AG04449 (cell line): ENCODE results near the gene IQCE.

Experiments
- CTCF ChIA-PET: fragments of 350-600 bp; formaldehyde crosslinking; extraction: SDS; loops from one replicate; lab custom pipeline; 2021; ENCODE audit warnings: antibody characterized with exemption; lab: Yijun Ruan, JAX
- POLR2A ChIA-PET: fragments of 400-600, 350-600 bp; formaldehyde crosslinking; extraction: SDS; loops from one replicate; lab custom pipeline; 2020; ENCODE audit warnings: antibody characterized with exemption, inconsistent platforms; lab: Yijun Ruan, JAX
- DNase-seq: peaks from one replicate; pipeline ENCODE4 v3.0.0-alpha.2; 2010; ENCODE audit warnings: low read depth, low spot score
- H3K4me3 ChIP-seq: 2 replicates; pipeline ENCODE4 v1.5.1; 2011; ENCODE audit warnings: low read depth, mild to moderate bottlenecking, control low read depth, low read length
- TF ChIP-seq, protein P1 (sequence below): IDR thresholded peaks from one replicate; pipeline ENCODE4 v1.5.1; 2011; ENCODE audit warnings: mild to moderate bottlenecking, moderate library complexity, low read length, control low read depth, inconsistent platforms; ENCODE audit not compliant: insufficient read depth; ENCODE audit errors: missing control alignments

The IQCE gene

DNA sequence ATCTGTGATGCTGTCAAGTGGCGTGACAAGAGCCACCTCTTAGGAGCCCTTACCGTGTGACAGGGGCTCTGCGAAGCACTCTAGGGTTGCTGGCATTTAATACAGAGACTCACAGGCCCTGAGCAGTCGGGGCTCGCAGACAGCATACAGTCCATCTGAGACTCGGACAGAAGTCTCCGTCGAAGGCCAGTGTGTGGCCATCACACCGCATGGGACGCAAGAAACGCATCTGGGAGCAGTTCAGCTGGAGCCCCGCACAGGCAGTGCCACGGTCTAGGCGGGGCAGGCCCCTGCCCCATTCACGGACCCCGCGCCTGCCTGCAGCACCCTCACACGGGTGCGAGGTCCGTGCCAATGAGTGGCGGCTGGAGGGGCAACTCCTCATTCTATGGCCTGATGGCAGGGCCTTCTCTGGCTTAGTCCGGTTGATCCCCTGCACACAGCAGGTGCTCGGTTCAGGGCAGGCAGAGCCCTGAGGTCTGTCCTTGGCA, 33.6 kb downstream of the IQCE start:
- TF ChIP-seq, protein P1, sequence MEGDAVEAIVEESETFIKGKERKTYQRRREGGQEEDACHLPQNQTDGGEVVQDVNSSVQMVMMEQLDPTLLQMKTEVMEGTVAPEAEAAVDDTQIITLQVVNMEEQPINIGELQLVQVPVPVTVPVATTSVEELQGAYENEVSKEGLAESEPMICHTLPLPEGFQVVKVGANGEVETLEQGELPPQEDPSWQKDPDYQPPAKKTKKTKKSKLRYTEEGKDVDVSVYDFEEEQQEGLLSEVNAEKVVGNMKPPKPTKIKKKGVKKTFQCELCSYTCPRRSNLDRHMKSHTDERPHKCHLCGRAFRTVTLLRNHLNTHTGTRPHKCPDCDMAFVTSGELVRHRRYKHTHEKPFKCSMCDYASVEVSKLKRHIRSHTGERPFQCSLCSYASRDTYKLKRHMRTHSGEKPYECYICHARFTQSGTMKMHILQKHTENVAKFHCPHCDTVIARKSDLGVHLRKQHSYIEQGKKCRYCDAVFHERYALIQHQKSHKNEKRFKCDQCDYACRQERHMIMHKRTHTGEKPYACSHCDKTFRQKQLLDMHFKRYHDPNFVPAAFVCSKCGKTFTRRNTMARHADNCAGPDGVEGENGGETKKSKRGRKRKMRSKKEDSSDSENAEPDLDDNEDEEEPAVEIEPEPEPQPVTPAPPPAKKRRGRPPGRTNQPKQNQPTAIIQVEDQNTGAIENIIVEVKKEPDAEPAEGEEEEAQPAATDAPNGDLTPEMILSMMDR: no peak
- no peak overlapping the region for H3K4me3 ChIP-seq
- no peak for DNase-seq
- ChIA-PET POLR2A (no interaction called here), CTCF (interaction anchor here (1.2 kb wide), 1 partner anchor 141 kb away, joined by 3 read pairs; no protein-coding TSS in a partner anchor)

DNA sequence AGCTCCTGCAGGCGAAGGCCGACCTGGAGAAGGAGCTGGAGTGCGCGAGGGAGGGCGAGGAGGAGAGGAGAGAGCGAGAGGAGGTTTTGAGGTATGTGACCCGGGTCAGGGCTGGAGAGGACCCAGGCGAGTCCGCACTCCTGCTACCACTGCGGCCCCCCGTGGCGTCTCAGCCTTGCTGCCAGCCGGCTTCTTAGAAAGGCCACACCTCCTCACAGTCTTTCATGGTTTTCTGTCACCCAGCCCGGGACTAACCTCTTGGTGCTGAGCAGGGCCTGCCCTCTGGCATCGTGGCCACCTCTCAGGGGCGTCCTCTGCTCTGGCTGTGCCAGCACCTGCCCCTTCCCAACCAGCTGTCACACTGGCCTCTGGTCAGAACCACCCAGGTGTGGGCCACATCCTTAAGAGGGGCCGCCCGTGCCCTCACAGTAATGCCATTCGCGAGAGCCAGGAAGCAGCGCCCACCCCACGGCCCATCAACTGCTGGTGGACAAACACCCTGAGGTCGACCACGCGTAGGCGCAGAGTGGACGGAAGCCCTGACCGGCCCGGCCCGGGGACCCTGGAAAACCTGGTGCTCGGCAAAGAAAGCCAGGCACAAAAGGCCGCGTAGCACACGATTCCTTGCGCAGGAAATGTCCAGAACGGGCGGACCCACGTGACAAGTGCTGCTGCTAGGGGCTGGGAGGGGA, 34.4 kb downstream of the IQCE start:
- no peak for DNase-seq
- ChIA-PET POLR2A (no interaction called here), CTCF (no interaction called here)
- no peak overlapping the region for H3K4me3 ChIP-seq
- TF ChIP-seq, protein P1: no peak

DNA sequence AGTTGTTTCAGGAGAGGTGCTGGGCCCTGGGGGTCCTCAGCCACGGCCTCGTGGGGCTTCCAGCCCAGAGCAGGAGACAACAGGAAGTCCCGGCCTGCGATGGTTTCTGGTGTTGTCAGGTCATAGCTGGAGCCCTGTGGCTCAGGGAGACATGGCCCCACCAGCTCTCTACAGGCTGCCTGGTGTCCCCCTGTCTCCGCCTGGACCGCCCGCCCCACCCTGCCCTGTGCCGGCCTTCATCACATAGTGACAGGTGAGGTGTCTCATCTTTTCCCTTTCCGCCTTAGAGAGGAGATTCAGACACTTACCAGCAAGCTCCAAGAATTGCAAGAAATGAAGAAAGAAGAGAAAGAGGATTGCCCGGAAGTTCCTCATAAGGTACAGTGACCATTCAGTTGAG, 35.8 kb downstream of the IQCE start:
- DNase-seq: no peak
- TF ChIP-seq, protein P1: no peak
- no peak overlapping the region for H3K4me3 ChIP-seq
- ChIA-PET POLR2A (no interaction called here), CTCF (no interaction called here)

DNA sequence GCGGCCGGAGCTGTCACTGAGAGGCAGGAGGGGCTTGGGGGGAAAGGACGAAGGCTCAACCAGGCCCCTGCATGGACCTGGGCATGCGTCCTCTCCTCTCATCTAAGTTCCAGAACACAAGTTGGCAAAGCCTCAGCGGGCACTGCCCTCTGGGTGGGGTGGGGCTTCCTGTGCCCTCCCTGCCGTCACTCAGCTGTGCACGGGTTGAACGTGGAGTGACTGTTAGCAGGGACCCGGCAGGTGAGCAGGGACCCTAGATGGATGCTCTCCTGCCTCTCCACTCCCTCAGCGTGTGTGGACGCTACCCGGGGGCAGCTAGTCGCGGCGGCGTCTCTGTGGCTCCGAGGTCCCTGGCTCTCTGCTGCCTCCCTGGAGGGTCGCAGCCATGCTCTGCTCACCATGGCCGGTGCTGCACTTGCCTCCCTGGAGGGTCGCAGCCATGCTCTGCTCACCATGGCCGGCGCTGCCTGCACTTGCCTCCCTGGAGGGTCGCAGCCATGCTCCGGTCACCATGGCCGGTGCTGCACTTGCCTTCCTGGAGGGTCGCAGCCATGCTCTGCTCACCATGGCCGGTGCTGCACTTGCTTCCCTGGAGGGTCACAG, 36.6 kb downstream of the IQCE start:
- CTCF ChIA-PET: no interaction called here
- POLR2A ChIA-PET: no interaction called here
- no peak overlapping the region for H3K4me3 ChIP-seq

DNA sequence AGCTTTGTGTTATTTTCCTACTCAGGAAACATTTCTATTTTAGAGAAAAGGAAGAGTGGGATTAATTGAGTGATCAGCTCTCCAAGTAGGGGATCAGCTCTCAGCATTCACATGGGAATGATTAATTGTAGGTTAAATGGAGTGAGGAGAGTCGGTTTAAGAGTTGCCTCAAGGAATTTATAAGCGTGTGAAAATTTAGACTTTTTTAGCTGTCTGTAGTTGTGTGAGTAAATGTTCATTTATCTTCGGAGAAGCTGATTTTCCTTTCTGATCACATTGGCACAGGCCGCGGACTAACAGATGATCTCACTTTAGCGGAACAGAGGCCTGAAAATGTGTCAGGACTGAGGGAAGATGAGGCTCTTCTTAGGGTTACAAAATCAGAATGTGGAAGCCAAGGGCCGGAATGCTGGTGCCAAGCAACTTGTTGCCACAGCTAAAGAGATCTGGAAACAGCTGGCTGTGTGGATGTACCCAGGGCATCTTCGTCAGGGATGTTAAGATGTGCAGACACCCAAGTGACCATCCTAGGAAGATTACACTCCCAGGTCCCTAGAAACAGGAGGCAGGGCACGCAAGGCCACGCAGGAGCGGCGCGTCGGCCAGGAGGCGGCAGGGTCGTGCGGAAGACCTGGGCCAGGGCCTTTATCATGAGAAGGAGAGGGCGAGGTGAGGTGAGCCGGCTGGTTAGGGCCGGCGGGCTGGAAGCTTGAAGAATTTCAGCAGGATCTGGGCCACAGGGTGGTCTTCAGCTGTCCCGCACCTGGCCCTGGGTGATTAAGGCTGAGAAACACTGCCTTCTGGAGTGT, 37.9 kb downstream of the IQCE start:
- no peak for DNase-seq
- ChIA-PET CTCF (interaction anchor here (1.1 to 1.4 kb wide), 4 partner anchors 12 to 113 kb away, joined by 3 to 5 read pairs (median 4); no protein-coding TSS in a partner anchor), POLR2A (no interaction called here)
- TF ChIP-seq, protein P1: no peak
- H3K4me3 ChIP-seq: no peak overlapping the region

More for the DNA sequence above, 36.6 kb downstream of the IQCE start:
- TF ChIP-seq, protein P1: no peak
- DNase-seq: no peak
